Endothelial cell of umbilical vein (primary cell): ENCODE measurements around the gene ENTR1. TPM values are rescaled to one million over a fixed set of nuclear protein-coding genes. Genes with fewer than 3 reads are reported as not detected.

Source experiments
- BruUV-seq: library from RNA; stranded (reverse); fragments of 400-500 nt; replicated peaks from 2 replicates; lab custom pipeline; 2021; lab: Mats Ljungman, UMichigan
- CTCF ChIA-PET: fragments of 300-600, 350-600 bp; sonication (Branson Sonifier 250); formaldehyde crosslinking; loops from one replicate; lab custom pipeline; 2021; ENCODE audit warnings: antibody characterized with exemption, inconsistent platforms; lab: Charles Lee
- POLR2A ChIA-PET: fragments of 300-600, 350-600 bp; sonication (Branson Sonifier 250); formaldehyde crosslinking; loops from one replicate; lab custom pipeline; 2021; ENCODE audit warnings: antibody characterized with exemption, inconsistent platforms; lab: Charles Lee
- DNase-seq: peaks from one replicate; pipeline ENCODE4 v3.0.0-alpha.2; 2011; ENCODE audit warnings: low read depth, low spot score
- FAIRE-seq: peaks from 2 replicates; lab custom pipeline; 2011; peaks lifted over from hg19 to GRCh38; lab: Jason Lieb, UNC
- H2AFZ ChIP-seq: 2 replicates; pipeline ENCODE4 v1.6.0; 2012; ENCODE audit warnings: low read depth, low read length, control low read depth, inconsistent platforms
- H3K27ac ChIP-seq: 2 replicates; pipeline ENCODE4 v1.5.1; 2011; ENCODE audit warnings: low read depth, mild to moderate bottlenecking, control low read depth, low read length, moderate library complexity; ENCODE audit not compliant: insufficient read depth
- H3K27me3 ChIP-seq, 2 experiments: 2 replicates each; pipeline versions ENCODE4 v1.6.0 to v1.6.1; 2011; ENCODE audit warnings: low read length in 2 of 2, mixed read lengths in 1 of 2; ENCODE audit not compliant: control insufficient read depth in 2 of 2, insufficient read depth in 2 of 2
- H3K36me3 ChIP-seq, 2 experiments: 2 replicates in 1 of 2; 3 replicates in 1 of 2; pipeline ENCODE4 v1.5.1; 2011; ENCODE audit warnings: low read length in 2 of 2, mild to moderate bottlenecking in 1 of 2, moderate library complexity in 1 of 2; ENCODE audit not compliant: control insufficient read depth in 2 of 2, insufficient read depth in 2 of 2; ENCODE audit errors: extremely low read depth in 1 of 2
- H3K4me1 ChIP-seq: 3 replicates; pipeline ENCODE4 v1.5.1; 2011; ENCODE audit warnings: mild to moderate bottlenecking, low read length; ENCODE audit not compliant: control insufficient read depth, insufficient read depth; ENCODE audit errors: extremely low read depth
- H3K4me2 ChIP-seq: 2 replicates; pipeline ENCODE4 v1.6.1; 2011; ENCODE audit warnings: low read length, control low read depth, mixed read lengths; ENCODE audit not compliant: insufficient read depth
- H3K4me3 ChIP-seq, 3 experiments: fragments of 200-600 bp in 1 of 3; sonication (generic), shearing (Covaris generic) in 1 of 3; replicated peaks in 1 of 3; 2 replicates each; pipeline ENCODE4 v1.5.1; 2011 to 2016; ENCODE audit warnings: control low read depth in 3 of 3, low read length in 3 of 3, mild to moderate bottlenecking in 2 of 3, inconsistent platforms in 1 of 3, low read depth in 1 of 3, moderate library complexity in 1 of 3; ENCODE audit not compliant: insufficient read depth in 1 of 3
- H3K79me2 ChIP-seq: 2 replicates; pipeline ENCODE4 v1.6.0; 2012; ENCODE audit warnings: low read length, inconsistent platforms; ENCODE audit not compliant: control insufficient read depth, insufficient read depth
- H3K9ac ChIP-seq: replicated peaks from 2 replicates; pipeline ENCODE3; 2011; ENCODE audit warnings: low read length, control low read depth; ENCODE audit not compliant: insufficient read depth; ENCODE audit errors: extremely low read depth
- H3K9me1 ChIP-seq: replicated peaks from 3 replicates; pipeline ENCODE4 v1.6.0; 2011; ENCODE audit warnings: mild to moderate bottlenecking, low read length; ENCODE audit not compliant: control insufficient read depth, insufficient read depth; ENCODE audit errors: extremely low read depth
- H3K9me3 ChIP-seq: replicated peaks from 2 replicates; pipeline ENCODE4 v1.5.1; 2012; ENCODE audit warnings: low read length, inconsistent platforms; ENCODE audit not compliant: control insufficient read depth, insufficient read depth
- H4K20me1 ChIP-seq: replicated peaks from 2 replicates; pipeline ENCODE3; 2011; ENCODE audit warnings: mild to moderate bottlenecking, low read length; ENCODE audit not compliant: control insufficient read depth, insufficient read depth; ENCODE audit errors: extremely low read depth
- EZH2 ChIP-seq: IDR thresholded peaks from 2 replicates; pipeline ENCODE4 v1.6.1; 2012; ENCODE audit warnings: borderline replicate concordance, low read depth, mild to moderate bottlenecking, moderate library complexity, low read length, inconsistent platforms; ENCODE audit not compliant: severe bottlenecking
- FOS ChIP-seq: IDR thresholded peaks from 2 replicates; pipeline ENCODE4 v1.6.1; 2011; ENCODE audit warnings: mild to moderate bottlenecking, low read length, moderate library complexity, borderline replicate concordance; ENCODE audit not compliant: insufficient read depth
- GATA2 ChIP-seq: IDR thresholded peaks from 2 replicates; pipeline ENCODE4 v1.7.0; 2011; ENCODE audit warnings: low read depth, mild to moderate bottlenecking, moderate library complexity, mixed read lengths, low read length; ENCODE audit not compliant: insufficient read length, insufficient read depth
- JUN ChIP-seq: IDR thresholded peaks from 2 replicates; pipeline ENCODE4 v1.6.1; 2011; ENCODE audit warnings: borderline replicate concordance, low read depth; ENCODE audit not compliant: insufficient read length, insufficient read depth
- MYC ChIP-seq: IDR thresholded peaks from one replicate; pipeline ENCODE4 v1.6.1; 2011; ENCODE audit warnings: mild to moderate bottlenecking, low read depth, low read length
- POLR2A ChIP-seq: IDR thresholded peaks from 2 replicates; pipeline ENCODE4 v1.6.1; 2012; ENCODE audit warnings: low read depth, mild to moderate bottlenecking, control low read depth, low read length
- POLR2AphosphoS5 ChIP-seq: IDR thresholded peaks from 2 replicates; pipeline ENCODE4 v1.6.1; 2012; ENCODE audit warnings: low read depth, mild to moderate bottlenecking, control low read depth, low read length, moderate library complexity; ENCODE audit not compliant: insufficient read depth
- dilution Hi-C: fragments of 300-500 bp; cut with MboI; formaldehyde crosslinking; loops from one replicate; pipeline ENCODE4 v1.15.0; 2019; ENCODE audit warnings: low sequenced_read_pairs; ENCODE audit not compliant: extremely low pct_ligation_motif_present
- intact Hi-C: fragments of 100-400 bp; cut with micrococcal nuclease; formaldehyde crosslinking; loops from one replicate; pipeline ENCODE4 v1.10.0; 2022
- polyA plus RNA-seq, 4 experiments: library from polyadenylated mRNA; depleted of rRNA in 3 of 4; stranded (reverse) in 3 of 4; unstranded in 1 of 4; fragments of >200 nt; gene quantifications; 2 replicates each; pipeline versions ENCODE4 v1.2.1 to v1.2.3, GENCODE V29; 2011 to 2012; ENCODE audit warnings: missing spikeins in 1 of 4
- total RNA-seq: library from RNA; stranded (reverse); gene quantifications from 2 replicates; pipeline ENCODE4 v1.2.3, GENCODE V29; 2021
- TF ChIP-seq, protein P1 (sequence below): IDR thresholded peaks from 2 replicates; pipeline ENCODE4 v1.6.1; 2011; ENCODE audit not compliant: insufficient read depth, insufficient read length
- TF ChIP-seq, protein P2 (sequence below), 2 donors: IDR thresholded peaks; 1 replicate in 1 of 2; 2 replicates in 1 of 2; pipeline ENCODE4 v1.5.1; 2011; ENCODE audit warnings: low read length in 2 of 2, mild to moderate bottlenecking in 2 of 2, moderate library complexity in 2 of 2, control low read depth in 1 of 2, inconsistent platforms in 1 of 2, low read depth in 1 of 2; ENCODE audit not compliant: insufficient read depth in 1 of 2; ENCODE audit errors: extremely low read depth in 1 of 2

Gene ENTR1
- total and polyA plus RNA-seq, 2 donors (not counting 3 experiments of a cell fraction or from before 2014, with no cell fraction given): 36.0 to 61.6 TPM

DNA sequence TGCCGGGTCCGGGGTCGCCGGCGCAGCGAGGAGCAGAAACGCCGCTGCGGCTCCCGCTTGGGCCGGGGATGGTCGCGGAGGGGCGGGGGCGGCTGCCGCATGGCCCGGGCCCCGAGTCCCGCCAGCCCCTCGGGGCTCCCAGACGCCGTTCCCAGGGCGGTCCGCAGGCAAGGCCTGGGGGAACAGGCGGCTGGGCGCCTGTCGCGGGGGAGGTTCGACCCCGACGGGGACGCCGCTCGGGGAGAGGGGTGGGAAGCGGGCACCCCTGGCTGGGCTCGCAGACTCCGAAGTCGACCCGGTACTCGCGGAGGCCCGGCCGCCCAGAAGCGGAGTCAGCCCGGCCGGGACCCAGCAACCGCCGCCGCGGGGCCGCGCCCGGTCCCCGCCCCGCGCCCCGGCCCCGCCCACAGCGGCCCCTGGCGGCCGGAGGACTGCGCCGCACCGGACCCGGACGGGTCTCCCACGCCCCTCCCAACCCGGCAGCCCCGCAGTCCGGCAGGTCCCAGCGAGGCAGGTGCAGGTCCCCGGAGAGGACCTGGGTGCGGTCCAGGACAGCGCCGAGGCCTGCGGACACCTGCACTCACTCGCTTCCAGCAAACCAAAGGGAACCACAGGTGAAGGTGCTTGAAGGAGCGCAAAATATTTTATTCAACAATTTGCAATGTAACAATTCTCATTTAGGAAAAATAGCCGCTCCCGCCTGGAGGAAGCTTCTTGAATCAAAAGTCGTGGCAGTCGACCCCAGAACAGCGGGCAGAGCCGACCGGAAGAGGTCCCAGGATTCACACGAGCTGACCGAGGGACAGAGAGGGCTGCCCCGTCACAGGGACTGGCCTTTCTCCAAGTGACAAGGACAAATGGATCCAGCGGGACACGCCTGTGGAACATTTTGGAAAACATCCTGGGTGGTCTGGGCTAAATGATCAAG, 29.3 kb upstream of the ENTR1 start, which contains the start of gene INPP5E:
Gene INPP5E, minus strand, starts transcription at position 365 of the 928 bp plus-strand sequence. CDS start 426 bp downstream, outside the sequence.
- CTCF ChIA-PET: interaction anchor here (1.1 to 1.4 kb wide), 3 partner anchors 10 to 127 kb away, joined by 3 to 5 read pairs (median 5); no protein-coding TSS in a partner anchor

More for the DNA sequence above, 29.3 kb upstream of the ENTR1 start, which contains the start of gene INPP5E:
- peaks cover 46% of the 10 kb centered on the region for H3K79me2 ChIP-seq
- H3K4me1 ChIP-seq: peaks cover 12% of the 10 kb centered on the region
- no peak for TF ChIP-seq GATA2
- TF ChIP-seq, protein P1, sequence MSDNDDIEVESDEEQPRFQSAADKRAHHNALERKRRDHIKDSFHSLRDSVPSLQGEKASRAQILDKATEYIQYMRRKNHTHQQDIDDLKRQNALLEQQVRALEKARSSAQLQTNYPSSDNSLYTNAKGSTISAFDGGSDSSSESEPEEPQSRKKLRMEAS: no peak
- no peak for TF ChIP-seq MYC
- TF ChIP-seq, protein P2, sequence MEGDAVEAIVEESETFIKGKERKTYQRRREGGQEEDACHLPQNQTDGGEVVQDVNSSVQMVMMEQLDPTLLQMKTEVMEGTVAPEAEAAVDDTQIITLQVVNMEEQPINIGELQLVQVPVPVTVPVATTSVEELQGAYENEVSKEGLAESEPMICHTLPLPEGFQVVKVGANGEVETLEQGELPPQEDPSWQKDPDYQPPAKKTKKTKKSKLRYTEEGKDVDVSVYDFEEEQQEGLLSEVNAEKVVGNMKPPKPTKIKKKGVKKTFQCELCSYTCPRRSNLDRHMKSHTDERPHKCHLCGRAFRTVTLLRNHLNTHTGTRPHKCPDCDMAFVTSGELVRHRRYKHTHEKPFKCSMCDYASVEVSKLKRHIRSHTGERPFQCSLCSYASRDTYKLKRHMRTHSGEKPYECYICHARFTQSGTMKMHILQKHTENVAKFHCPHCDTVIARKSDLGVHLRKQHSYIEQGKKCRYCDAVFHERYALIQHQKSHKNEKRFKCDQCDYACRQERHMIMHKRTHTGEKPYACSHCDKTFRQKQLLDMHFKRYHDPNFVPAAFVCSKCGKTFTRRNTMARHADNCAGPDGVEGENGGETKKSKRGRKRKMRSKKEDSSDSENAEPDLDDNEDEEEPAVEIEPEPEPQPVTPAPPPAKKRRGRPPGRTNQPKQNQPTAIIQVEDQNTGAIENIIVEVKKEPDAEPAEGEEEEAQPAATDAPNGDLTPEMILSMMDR (IDR thresholded peaks at IDR 0.05; ENCODE audit: extremely low read depth in 1 of 2, insufficient read depth in 1 of 2, low read depth in 1 of 2, low read length in 2 of 2): peak; percentile 59 to 63
- TF ChIP-seq POLR2A: peak; percentile 71
- no peak for TF ChIP-seq JUN
- TF ChIP-seq FOS: no peak
- TF ChIP-seq EZH2: no peak
- TF ChIP-seq POLR2AphosphoS5: peak; percentile 87
- POLR2A ChIA-PET: no interaction called here
- no peaks in the 10 kb centered on the region for H3K9me1 ChIP-seq
- H3K36me3 ChIP-seq: peaks cover 10 to 31% of the 10 kb centered on the region in 2 experiments
- DNase-seq: peak; percentile 51
- H3K27me3 ChIP-seq: no peaks in the 10 kb centered on the region
- no TSS peak for BruUV-seq
- peak within 1 kb of the TSS; percentile 47 for H2AFZ ChIP-seq
- H4K20me1 ChIP-seq: no peaks in the 10 kb centered on the region
- no peak within 1 kb of the TSS for H3K27ac ChIP-seq
- dilution Hi-C loops (no loop called here), intact Hi-C loops (loop anchor here (2.0 kb wide), 2 partner anchors 29 to 43 kb away; partner anchors contain the start of genes ENTR1, PMPCA and SEC16A)
- H3K4me2 ChIP-seq: peak within 1 kb of the TSS; percentile 67
- H3K9me3 ChIP-seq: no peaks in the 10 kb centered on the region
- peak within 1 kb of the TSS; percentile 33 to 76 (median 66) for H3K4me3 ChIP-seq
- peak within 1 kb of the TSS; percentile 65 for H3K9ac ChIP-seq
- FAIRE-seq: peak; percentile 4
